T-helper 2 cell treated with Interferon-gamma antibody and Interleukin-4, amounts not matched to agents 5 μg/mL and 100 μg/mL, for 36 hours (primary cell): Measurements from ENCODE around the gene GRIN2B.

Experiments
- DNase-seq: peaks from one replicate; pipeline ENCODE4 v3.0.0; 2021; ENCODE audit warnings: low spot score
- H3K27ac Mint-ChIP-seq: one replicate; pipeline ENCODE4 v1.8.0; 2021; ENCODE audit warnings: mild to moderate bottlenecking, mixed read lengths
- H3K27me3 Mint-ChIP-seq: one replicate; pipeline ENCODE4 v1.8.0; 2021; ENCODE audit warnings: low read depth, mixed read lengths
- H3K36me3 Mint-ChIP-seq: one replicate; pipeline ENCODE4 v1.8.0; 2021; ENCODE audit warnings: low read depth, mixed read lengths
- H3K4me1 Mint-ChIP-seq: one replicate; pipeline ENCODE4 v1.8.0; 2021; ENCODE audit warnings: low read depth, mixed read lengths
- H3K4me3 Mint-ChIP-seq: one replicate; pipeline ENCODE4 v1.8.0; 2022; ENCODE audit warnings: mild to moderate bottlenecking, moderate library complexity, mixed read lengths
- H3K9me3 Mint-ChIP-seq: one replicate; pipeline ENCODE4 v1.8.0; 2021; ENCODE audit warnings: mixed read lengths

The GRIN2B gene

DNA sequence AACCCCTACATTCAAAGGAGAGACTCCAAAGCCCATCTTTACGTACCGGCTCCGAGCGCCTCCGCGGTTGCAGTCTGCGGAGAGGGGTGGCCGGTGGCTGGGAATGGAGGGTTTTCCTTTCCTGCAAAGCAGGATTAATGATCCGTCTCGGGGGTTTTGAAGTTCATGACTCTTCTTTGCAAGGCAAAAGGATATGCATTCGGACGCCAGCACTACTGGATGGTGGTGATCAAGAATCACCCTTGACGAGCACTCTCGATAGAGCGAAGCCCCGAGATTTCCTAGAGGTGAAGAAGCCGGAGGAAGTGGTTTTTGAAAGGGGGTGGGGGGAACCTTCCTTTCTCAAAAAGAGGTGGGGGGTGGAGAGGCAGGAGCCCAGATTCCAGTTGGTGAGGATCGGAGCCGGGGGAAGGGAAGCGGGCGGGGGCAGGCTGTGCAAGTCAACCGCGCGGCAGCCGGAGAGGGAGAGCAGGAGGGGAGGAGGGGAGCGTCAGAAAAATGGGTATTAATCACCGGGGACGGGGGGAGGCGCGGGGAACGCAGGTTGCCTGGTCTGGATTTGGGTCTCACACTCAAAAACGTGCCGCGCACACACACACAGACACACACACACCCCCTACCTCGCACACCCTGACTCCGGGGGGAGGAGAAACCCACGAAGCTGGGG, at the start of gene GRIN2B:
Gene GRIN2B (minus strand): TSS at position 307 of the 667 bp plus-strand sequence. CDS start 115,394 bp downstream, outside the sequence.
- H3K9me3 Mint-ChIP-seq: no peaks in the 10 kb centered on the region
- DNase-seq: no peak
- peaks cover 54% of the 10 kb centered on the region for H3K27me3 Mint-ChIP-seq
- peaks cover 4% of the 10 kb centered on the region for H3K4me1 Mint-ChIP-seq
- H3K4me3 Mint-ChIP-seq: no peak within 1 kb of the TSS
- no peaks in the 10 kb centered on the region for H3K36me3 Mint-ChIP-seq
- H3K27ac Mint-ChIP-seq: no peak within 1 kb of the TSS

DNA sequence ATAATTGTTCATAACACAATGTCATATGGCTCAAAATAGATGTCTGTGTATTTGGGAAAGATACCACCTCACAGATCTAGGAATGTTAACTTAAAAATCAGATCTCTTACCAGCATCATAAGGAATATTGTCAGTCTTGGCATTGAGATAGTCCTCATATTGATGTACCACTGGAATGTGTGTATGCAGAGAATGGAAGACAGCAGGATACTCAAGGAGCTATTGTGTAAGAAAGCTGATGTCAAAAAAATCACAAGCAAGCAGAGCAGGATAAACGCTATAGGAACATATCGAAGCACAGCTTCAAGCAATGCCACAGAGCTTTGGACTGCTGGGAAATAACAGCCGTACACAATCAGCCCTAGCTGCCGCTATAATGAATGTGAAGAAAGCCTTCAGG, 45.1 kb upstream of the GRIN2B start:
- Mint-ChIP-seq H3K4me1 (no peaks in the 10 kb centered on the region), H3K27ac (no peak overlapping the region), H3K9me3 (no peaks in the 10 kb centered on the region), H3K4me3 (no peak overlapping the region), H3K36me3 (no peaks in the 10 kb centered on the region), H3K27me3 (no peaks in the 10 kb centered on the region)
- no peak for DNase-seq

DNA sequence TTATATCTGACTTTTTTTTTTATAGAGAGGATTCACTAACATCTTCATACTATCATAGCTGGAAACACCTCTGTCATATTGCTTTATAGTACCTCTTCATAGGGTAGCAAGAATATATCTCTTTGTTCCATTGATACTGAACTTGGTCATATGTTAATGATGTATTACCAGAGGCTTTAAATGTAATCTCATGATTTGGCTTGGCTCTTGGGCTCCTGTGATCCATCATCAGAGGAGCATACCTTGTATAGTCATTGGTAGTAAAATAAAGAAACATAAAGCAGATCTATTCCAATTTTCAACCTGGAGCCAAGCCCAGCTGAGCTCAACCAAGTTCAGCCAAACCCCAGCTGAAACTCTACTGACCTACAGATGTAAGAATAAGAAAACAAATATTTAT, 43.2 kb upstream of the GRIN2B start:
- H3K27ac Mint-ChIP-seq: no peak overlapping the region
- H3K4me3 Mint-ChIP-seq: no peak overlapping the region
- no peaks in the 10 kb centered on the region for H3K27me3 Mint-ChIP-seq
- DNase-seq: no peak
- no peaks in the 10 kb centered on the region for H3K36me3 Mint-ChIP-seq
- no peaks in the 10 kb centered on the region for H3K4me1 Mint-ChIP-seq
- H3K9me3 Mint-ChIP-seq: no peaks in the 10 kb centered on the region

DNA sequence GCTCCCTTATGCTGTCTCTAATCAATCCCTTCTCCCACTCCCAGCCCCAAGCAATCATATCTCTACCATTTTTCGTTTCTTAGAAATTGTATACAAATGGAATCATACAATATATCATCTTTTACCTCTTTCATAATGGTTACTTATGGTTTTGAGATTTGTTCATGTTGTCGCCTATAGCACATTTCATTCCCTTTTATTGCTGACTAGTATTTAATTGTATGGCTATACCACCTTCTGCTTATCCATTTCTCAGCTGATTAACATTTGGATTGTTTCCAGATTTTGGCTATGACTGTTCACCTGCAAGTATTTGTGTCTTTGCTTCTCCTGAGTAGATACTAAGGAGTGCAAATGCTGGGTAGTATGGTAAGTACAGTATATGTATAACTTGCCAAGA, 36.7 kb upstream of the GRIN2B start:
- Mint-ChIP-seq H3K27ac (no peak overlapping the region), H3K9me3 (no peaks in the 10 kb centered on the region), H3K4me3 (no peak overlapping the region), H3K36me3 (no peaks in the 10 kb centered on the region), H3K4me1 (no peaks in the 10 kb centered on the region), H3K27me3 (no peaks in the 10 kb centered on the region)
- no peak for DNase-seq

DNA sequence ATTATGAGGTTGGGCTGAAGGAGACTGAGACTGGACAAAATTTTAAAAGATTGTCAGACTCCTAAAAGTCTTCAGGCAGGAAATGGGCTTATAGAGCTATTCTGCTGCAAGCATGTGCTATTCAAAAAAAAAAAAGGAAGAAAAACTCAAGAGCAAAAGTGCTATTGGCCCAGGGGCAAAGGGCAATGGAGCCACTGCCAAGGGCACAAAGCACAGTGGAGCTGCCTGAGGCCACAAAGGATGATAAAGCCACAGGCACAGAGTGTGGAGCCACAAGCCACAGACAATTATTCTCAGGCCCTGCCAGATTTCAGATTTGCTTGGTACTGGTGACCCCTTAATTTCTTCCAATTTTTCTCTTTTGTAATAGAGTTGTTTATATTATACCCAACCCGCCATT, 29.6 kb upstream of the GRIN2B start:
- no peaks in the 10 kb centered on the region for H3K9me3 Mint-ChIP-seq
- no peak overlapping the region for H3K27ac Mint-ChIP-seq
- H3K36me3 Mint-ChIP-seq: no peaks in the 10 kb centered on the region
- no peaks in the 10 kb centered on the region for H3K4me1 Mint-ChIP-seq
- no peak for DNase-seq
- no peaks in the 10 kb centered on the region for H3K27me3 Mint-ChIP-seq
- no peak overlapping the region for H3K4me3 Mint-ChIP-seq

DNA sequence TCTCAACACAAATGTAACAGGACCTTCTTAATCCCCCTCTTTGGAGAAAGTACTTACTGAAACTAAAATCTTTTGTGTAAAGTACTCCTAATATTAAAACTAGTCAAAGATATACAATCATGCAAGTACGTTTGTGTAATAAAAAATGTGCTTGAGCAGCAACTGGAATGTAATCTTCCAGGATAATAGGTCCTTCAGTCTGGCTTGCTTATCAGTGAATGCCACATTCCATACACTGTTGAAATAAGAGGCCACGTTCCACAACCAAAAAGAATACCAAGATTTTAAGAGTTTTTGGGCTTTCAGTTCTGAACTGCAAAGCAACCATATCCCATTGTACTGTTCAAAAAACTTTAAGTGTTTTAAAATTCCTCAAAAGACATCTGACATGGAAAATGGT, 26.2 kb upstream of the GRIN2B start:
- Mint-ChIP-seq H3K27me3 (no peaks in the 10 kb centered on the region), H3K36me3 (no peaks in the 10 kb centered on the region), H3K4me1 (no peaks in the 10 kb centered on the region), H3K27ac (no peak overlapping the region), H3K9me3 (no peaks in the 10 kb centered on the region), H3K4me3 (no peak overlapping the region)
- no peak for DNase-seq

DNA sequence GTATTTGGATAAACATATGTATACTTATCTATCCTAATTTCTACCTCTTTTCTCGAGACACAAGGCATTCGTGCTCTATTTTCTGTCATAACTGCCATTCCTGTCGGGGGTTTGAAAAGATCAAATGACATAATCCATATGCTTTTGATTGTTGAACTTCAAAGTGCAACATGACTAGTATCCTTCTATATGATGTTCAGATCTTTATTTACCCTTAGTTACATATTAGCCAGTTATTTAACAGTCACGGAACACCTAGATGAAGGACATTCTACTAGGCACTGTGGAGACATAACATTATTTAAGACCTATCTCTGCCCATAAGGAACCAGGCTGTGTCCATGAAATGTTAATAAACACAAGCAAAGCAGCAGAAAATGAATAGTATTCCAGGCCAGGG, 11.2 kb upstream of the GRIN2B start:
- DNase-seq: no peak
- no peaks in the 10 kb centered on the region for H3K36me3 Mint-ChIP-seq
- H3K27me3 Mint-ChIP-seq: no peaks in the 10 kb centered on the region
- no peak overlapping the region for H3K4me3 Mint-ChIP-seq
- no peaks in the 10 kb centered on the region for H3K9me3 Mint-ChIP-seq
- H3K4me1 Mint-ChIP-seq: no peaks in the 10 kb centered on the region
- H3K27ac Mint-ChIP-seq: no peak overlapping the region

DNA sequence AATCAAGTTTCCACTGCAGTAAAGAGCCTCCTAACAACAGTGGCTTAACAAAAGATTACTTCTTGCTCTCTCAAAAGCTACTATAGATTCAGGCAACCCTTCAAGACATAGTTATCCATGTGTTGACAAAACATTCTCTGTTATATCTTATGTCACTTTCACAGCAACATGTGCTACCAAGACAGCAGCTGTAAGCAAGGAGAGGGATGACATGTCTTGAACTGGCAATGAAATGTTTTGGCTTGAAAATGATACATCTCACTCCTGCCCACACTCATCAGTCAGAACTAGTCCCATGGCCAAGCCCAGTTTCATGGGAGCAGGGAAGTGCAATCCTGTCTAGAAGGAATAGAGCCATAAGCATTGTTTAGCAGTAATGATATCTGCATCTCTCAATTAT, 10.7 kb upstream of the GRIN2B start:
- Mint-ChIP-seq H3K9me3 (no peaks in the 10 kb centered on the region), H3K36me3 (no peaks in the 10 kb centered on the region), H3K4me1 (no peaks in the 10 kb centered on the region), H3K27ac (no peak overlapping the region), H3K27me3 (no peaks in the 10 kb centered on the region), H3K4me3 (no peak overlapping the region)
- DNase-seq: no peak

DNA sequence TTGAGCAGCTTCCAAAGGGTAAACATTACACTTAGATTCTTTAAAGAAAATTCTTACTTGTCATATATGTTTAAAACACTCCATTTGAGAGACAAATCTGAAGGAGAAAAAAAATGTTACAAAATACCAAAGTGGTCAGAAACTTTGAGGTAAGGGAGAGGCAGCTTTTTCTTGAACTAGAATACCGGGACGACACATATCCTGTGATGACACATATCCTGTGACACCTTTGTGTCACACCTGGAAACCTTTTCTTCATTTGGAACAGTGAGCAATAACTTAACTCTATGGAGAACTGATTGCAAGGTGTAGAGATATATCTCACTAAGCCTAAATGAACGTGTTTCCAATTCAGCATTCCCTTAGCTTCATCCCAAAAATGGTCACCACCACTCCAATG, 4.6 kb upstream of the GRIN2B start:
- DNase-seq: no peak
- Mint-ChIP-seq H3K27ac (no peak overlapping the region), H3K36me3 (no peaks in the 10 kb centered on the region), H3K9me3 (no peaks in the 10 kb centered on the region), H3K27me3 (peaks cover 26% of the 10 kb centered on the region), H3K4me1 (peaks cover 4% of the 10 kb centered on the region), H3K4me3 (no peak overlapping the region)

DNA sequence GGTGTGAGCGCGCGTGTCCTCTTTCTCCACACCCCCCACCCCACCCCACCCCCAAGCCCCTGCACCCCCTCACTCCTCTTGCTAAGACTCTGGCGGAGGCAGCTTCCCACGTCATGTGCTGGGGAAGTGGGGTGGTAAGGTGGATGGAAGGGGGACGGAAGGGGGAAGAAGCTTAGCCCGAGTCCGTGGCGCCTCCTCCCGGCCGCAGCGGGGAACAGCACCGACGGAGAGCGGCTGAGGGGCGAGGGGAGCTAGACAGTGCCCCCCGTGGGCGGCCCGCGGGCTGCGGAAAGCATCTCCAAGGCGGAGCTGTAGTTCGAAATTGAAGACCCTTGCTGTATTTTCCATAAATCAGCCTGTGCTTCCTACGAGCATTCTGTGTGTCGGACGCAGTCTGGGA, 588 bp upstream of the GRIN2B start:
- peaks cover 54% of the 10 kb centered on the region for H3K27me3 Mint-ChIP-seq
- H3K4me3 Mint-ChIP-seq: no peak overlapping the region
- no peak overlapping the region for H3K27ac Mint-ChIP-seq

DNA sequence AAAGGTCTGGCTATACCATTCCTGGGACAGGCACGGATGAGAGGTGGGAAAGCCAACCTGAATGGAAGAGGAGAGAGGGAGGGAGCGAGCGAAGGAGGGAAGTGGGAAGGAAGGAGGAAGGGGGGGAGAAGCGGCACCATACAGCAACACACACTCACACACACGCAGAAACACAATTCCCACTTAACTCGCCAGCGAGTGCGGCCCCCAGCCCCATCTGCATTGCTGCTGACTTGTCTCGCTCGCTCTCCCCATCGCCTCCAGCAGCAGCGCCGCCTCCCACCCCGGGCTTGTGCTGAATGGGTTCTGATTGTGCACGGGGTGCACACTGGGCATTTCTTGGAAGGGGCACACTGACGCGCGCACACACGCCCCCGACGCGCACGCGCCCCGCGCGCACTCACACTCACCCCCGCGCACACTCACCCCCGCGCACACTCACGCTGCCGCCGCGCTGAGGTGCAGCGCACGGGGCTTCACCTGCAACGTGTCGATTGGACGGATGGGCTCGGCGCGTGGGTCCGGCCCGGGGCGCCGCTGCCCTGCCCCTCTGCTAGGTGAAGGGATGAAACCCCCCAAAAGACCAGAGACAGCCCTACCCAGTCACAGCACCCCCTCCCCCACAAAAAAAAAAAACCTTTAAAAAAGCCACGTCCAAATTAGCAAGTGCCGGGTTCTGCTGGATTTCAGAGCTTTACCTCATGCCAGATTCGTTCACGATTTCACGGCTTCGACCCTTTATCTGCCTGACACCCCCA, 685 bp downstream of the GRIN2B start:
- Mint-ChIP-seq H3K36me3 (no peaks in the 10 kb centered on the region), H3K4me1 (peaks cover 4% of the 10 kb centered on the region), H3K4me3 (no peak overlapping the region), H3K27me3 (peaks cover 54% of the 10 kb centered on the region), H3K9me3 (no peaks in the 10 kb centered on the region), H3K27ac (no peak overlapping the region)
- no peak for DNase-seq

More for the DNA sequence above, 588 bp upstream of the GRIN2B start:
- Mint-ChIP-seq H3K36me3 (no peaks in the 10 kb centered on the region), H3K9me3 (no peaks in the 10 kb centered on the region), H3K4me1 (peaks cover 4% of the 10 kb centered on the region)
- DNase-seq: no peak

DNA sequence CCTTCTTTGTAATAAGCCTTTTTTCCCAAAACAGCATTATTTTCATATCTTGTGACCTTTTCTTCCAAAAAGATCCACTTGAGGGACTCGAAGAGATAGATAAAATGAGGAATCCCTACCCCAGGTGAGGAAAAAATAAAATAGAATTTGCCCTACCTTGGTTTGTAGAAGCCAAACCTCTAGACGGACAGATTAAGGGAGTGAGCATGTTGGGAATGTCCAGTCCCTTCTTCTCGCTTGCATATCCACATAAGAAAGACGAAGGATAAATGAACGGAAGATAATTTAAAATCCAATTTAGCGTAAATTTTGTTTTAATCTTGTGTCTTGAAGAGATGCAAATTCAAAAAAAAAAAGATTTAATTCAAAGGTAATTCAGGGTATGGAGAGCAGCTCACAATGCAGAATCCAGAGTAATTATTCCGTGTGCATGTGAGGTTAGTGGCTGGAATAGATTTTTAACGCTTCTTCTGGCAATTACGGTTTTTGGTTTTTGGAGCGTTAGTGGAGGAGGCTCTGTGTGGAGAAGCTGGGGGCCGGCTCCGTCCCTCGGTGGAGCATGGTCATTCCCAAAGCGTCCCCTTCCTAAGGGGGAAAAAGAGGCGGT, 1.5 kb downstream of the GRIN2B start:
- no peak overlapping the region for H3K4me3 Mint-ChIP-seq
- no peak overlapping the region for H3K27ac Mint-ChIP-seq
- peaks cover 54% of the 10 kb centered on the region for H3K27me3 Mint-ChIP-seq
- H3K36me3 Mint-ChIP-seq: no peaks in the 10 kb centered on the region
- H3K9me3 Mint-ChIP-seq: no peaks in the 10 kb centered on the region
- no peak for DNase-seq
- peaks cover 4% of the 10 kb centered on the region for H3K4me1 Mint-ChIP-seq

DNA sequence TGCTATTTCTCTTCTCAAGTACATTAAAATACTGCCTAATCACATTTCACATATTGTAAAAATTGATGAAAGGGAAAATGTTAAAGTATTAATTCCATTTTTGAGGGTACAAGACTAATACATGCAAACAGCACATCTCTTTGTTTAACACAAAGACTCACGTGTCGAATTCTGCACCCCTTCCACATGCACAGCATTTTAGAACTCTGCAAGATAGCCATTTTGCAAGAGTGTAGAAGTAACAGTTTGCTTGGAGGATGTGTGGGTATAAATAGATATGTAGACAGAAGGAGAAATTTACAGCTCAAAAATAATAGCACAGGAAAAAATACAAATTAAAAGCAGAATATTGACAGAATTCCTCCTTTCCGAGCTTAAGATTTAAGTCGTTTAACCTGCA, 2.5 kb downstream of the GRIN2B start:
- Mint-ChIP-seq H3K27me3 (peaks cover 57% of the 10 kb centered on the region), H3K4me1 (peaks cover 4% of the 10 kb centered on the region), H3K4me3 (no peak overlapping the region)

DNA sequence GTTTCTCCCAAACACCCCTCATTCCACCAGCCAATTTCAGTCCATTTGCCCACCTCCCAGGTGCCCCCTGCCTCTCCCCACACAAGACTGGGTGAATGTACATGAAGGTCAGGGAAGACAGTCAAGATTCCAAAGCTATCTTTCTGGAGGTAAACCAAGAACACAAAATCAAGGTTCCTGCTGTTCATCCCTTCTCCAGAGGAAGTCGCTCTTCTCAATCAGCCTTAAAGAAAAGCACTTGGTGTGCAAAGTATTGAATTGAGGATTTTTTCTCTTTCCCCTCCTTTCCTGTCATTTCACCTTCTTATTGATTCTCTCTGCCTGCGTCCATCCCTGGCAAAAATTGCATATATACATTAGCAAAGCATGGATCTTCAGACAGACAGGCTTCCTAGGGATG, 4.5 kb downstream of the GRIN2B start:
- Mint-ChIP-seq H3K4me1 (peaks cover 4% of the 10 kb centered on the region), H3K4me3 (no peak overlapping the region), H3K27me3 (peaks cover 38% of the 10 kb centered on the region), H3K9me3 (no peaks in the 10 kb centered on the region), H3K36me3 (no peaks in the 10 kb centered on the region), H3K27ac (no peak overlapping the region)
- DNase-seq: no peak

More for the DNA sequence above, 2.5 kb downstream of the GRIN2B start:
- Mint-ChIP-seq H3K9me3 (no peaks in the 10 kb centered on the region), H3K36me3 (no peaks in the 10 kb centered on the region), H3K27ac (no peak overlapping the region)
- no peak for DNase-seq
